Adrenal gland (tissue), 5 donors: ENCODE data around the gene MAGI2.

Experiments used
- CTCF ChIP-seq, 6 experiments: fragments of 450-650 bp in 4 of 6; fragments of 200-600 bp in 2 of 6; sonication (generic) in 1 of 6; IDR thresholded peaks; 1 replicate in 5 of 6; 2 replicates in 1 of 6; pipeline versions ENCODE4 v1.5.1 to v1.8.0; 2016 to 2021; ENCODE audit warnings: antibody characterized with exemption in 6 of 6, mild to moderate bottlenecking in 2 of 6, moderate library complexity in 1 of 6
- POLR2A ChIP-seq, 2 donors: fragments of 450-650 bp; IDR thresholded peaks; one replicate each; pipeline ENCODE4 v1.6.1; 2017; ENCODE audit warnings: antibody characterized with exemption in 2 of 2, mild to moderate bottlenecking in 2 of 2, moderate library complexity in 1 of 2
- donor health status: DM: no; HTN: no; CAD: no.

- TF ChIP-seq CTCF (IDR thresholded peaks at IDR 0.05): no peak
- no peak for TF ChIP-seq POLR2A (IDR thresholded peaks at IDR 0.05)
These were observed 135.7 kb downstream of the MAGI2 start for GRCh38 chr7:79317728-79318127.
